CD4-positive, alpha-beta T cell treated with Interleukin-15 for 4 hours (primary cell): Measurements from ENCODE around the gene ENPP7.

Experiments
- DNase-seq: peaks from one replicate; pipeline ENCODE4 v3.0.0-alpha.2; 2020; ENCODE audit warnings: low spot score

Gene ENPP7

DNA sequence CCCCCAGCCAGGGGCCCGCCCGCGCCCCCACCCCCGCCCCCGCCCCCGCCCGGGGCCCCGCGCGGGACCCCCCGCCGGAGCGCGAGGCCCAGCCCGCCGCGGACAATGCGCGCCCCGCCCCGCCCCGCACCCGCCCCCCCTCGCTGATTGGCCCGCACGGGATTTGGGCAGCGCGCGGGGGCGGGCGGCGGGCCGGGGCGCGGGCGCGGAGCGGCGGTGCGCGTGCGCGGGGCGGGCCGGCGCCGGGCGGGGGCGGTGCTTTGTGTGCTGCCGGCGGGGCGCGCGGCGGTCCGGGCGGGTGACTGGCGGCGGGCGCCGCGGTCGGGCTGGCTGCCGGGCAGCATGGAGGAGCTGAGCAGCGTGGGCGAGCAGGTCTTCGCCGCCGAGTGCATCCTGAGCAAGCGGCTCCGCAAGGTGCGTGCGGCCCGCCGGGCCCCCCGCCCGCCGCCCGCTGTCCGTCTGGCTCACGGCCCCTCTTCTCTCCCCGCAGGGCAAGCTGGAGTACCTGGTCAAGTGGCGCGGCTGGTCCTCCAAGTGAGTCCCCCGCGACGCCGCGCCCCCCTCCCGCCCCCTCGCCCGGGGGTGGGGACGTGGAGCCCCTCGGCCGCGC, 47.3 kb downstream of the ENPP7 start, which contains the start of gene CBX2:
Gene CBX2, plus strand, starts transcription at position 255 of the 610 bp plus-strand sequence. Its CDS starts 88 bp downstream, at position 343.
- peak; percentile 77 for DNase-seq

DNA sequence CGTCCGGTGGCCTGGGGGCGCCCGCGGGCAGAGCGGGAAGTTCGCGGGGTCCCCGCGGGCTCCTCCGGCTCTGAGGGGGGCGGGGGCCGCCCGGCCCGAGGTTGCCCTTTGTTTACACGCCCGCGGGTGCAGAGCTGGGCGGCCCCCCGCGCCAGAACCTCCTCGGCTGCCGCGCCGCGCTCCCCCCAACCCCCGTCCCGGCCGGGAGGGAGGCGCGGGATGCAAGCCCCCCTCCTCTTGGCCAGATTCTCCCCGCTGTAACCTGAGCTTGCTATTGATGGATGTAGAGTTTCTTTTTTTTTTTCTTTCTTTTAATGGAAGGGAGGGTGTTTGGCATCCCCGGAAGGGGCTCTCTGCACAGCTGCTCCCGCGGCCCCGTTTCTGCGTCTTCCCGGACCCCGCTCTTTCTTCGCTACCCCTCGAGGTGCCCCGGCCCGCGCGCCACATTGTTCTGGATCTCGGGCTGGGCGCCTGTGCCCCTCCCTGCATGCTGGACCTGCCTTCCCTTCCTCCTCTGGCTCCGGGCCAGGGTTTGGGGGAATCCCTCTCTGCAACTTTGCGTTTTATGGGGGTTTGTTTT, 47.9 kb downstream of the ENPP7 start:
- DNase-seq = no peak

DNA sequence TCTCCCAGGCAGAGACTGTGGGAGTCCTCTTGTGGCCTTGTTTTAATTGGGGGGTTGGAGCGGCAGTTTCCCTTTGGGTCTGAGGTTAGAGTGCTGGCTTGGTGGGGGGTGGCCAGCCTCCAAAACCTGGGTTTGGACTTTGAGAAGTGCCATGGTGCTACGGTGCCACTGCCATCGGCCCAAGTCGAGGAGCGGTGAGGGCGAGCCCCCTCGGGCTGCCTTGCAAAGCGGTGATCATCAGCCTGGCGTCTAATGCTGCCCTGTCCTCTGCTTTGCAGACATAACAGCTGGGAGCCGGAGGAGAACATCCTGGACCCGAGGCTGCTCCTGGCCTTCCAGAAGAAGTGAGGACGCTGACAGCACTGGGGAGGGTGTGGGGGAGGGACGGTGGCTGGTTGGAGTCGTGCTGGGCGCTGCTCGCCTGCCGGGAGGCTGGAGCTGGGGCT, 48.4 kb downstream of the ENPP7 start:
- DNase-seq = no peak

DNA sequence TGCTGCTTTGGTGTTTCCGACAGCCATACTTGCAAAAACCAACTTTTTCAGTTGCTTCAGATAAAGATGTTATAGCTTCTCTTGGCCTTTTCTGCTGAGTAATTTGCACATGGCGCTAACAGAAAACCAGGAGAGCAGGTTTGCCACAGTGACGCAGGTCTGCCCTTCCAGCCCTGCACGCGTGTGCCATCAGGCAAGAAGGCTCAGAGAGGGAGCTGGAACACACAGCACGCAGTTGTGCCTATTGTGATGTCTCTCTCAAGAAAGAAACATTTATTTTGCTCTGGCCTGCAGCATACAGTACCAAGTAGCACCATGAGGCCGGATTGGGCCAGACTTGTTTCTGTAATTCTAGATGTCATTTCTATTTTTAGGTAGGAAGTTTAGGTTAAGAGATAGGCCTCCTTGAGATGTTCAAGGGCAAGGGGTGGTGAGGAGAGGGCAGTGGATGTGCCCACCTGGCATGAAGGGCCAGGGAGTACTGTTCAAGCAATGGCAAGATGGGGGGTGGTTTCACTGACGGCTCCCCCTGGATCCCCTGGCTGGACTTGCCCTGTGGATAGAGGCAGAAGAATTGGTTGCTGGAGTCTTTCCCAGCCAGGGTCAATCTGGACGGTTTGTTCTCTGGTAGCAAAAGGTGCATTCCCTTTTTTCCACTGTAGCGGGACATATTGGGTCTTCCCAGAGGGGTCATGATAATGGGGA, 49.1 kb downstream of the ENPP7 start:
- DNase-seq = no peak

DNA sequence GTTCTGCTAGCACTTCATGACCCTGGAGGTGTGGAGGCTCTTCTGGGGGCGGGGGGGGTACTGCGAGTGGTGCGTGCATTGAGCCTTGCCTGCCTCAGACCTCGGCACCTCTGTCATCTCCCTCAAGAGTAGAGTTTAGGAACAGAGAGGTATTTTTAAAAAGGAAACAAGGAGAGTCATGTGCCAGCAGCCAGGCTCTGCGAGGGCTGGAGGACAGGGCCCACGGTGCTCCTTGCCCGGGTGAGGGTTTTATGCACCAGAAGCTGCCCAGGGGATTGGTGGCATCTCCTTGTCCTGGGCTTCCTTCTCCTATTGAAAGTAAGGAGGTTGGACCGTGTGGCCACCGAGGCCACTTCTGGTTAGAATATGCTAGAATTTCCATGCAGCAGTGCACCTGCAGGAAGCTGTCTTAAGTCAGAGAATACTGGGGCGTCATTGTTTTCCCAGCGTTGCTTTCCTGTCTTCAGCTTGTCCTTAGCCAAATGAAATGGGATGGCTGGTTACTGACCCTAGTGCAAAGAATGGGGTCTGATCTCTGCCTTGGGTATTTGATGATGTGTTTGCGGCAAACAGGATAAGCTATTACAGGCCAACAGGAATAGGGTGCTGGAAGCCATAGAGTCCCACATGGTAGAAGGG, 50.4 kb downstream of the ENPP7 start:
- no peak for DNase-seq

DNA sequence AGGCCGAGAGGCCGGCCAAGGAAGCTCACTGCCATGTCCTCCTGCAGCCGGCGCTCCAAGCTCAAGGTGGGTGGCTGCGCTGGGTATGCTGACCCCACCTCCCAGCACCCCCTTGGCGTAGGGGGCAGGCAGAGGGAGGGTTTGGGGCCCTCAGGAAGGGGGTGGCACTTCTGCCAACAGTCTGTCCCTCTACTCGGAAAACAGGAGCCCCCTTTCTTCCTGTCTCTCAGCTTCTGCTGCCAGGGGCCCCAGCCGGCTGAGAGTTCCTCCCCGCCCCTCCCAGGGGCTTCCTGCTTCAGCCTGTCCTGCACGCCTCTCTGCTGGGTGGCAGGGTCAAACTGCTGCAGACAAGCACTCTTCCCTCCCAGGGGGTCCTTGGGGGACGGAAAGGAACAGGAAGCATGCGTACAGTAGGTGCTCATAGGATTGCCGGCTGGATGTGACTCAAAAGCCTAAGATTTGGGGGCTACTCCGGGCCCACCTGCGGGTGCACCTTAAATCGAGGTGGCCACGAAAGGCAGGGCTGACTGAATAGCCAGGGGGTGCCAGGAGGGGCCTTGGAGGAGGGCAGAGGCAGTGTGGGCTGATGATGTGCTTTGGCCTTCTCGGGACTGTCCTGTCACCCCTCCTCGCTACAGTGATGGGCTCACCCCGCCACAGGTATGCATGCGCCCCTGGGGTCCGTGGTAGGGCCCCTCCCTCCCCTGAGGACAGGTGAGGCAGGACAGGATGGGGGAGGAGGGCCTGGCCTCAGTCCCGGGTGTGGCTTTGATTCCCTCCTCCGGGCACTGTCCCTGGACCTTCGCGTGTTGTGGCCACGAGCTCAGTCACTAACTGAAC, 51.2 kb downstream of the ENPP7 start:
- no peak for DNase-seq

DNA sequence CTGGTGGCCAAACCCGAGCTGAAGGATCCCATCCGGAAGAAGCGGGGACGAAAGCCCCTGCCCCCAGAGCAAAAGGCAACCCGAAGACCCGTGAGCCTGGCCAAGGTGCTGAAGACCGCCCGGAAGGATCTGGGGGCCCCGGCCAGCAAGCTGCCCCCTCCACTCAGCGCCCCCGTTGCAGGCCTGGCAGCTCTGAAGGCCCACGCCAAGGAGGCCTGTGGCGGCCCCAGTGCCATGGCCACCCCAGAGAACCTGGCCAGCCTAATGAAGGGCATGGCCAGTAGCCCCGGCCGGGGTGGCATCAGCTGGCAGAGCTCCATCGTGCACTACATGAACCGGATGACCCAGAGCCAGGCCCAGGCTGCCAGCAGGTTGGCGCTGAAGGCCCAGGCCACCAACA, 53.1 kb downstream of the ENPP7 start:
- DNase-seq = no peak

DNA sequence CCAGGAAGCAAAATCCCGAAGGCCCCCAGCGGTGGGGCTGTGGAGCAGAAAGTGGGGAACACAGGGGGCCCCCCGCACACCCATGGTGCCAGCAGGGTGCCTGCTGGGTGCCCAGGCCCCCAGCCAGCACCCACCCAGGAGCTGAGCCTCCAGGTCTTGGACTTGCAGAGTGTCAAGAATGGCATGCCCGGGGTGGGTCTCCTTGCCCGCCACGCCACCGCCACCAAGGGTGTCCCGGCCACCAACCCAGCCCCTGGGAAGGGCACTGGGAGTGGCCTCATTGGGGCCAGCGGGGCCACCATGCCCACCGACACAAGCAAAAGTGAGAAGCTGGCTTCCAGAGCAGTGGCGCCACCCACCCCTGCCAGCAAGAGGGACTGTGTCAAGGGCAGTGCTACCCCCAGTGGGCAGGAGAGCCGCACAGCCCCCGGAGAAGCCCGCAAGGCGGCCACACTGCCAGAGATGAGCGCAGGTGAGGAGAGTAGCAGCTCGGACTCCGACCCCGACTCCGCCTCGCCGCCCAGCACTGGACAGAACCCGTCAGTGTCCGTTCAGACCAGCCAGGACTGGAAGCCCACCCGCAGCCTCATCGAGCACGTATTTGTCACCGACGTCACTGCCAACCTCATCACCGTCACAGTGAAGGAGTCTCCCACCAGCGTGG, 53.7 kb downstream of the ENPP7 start:
- DNase-seq = no peak

DNA sequence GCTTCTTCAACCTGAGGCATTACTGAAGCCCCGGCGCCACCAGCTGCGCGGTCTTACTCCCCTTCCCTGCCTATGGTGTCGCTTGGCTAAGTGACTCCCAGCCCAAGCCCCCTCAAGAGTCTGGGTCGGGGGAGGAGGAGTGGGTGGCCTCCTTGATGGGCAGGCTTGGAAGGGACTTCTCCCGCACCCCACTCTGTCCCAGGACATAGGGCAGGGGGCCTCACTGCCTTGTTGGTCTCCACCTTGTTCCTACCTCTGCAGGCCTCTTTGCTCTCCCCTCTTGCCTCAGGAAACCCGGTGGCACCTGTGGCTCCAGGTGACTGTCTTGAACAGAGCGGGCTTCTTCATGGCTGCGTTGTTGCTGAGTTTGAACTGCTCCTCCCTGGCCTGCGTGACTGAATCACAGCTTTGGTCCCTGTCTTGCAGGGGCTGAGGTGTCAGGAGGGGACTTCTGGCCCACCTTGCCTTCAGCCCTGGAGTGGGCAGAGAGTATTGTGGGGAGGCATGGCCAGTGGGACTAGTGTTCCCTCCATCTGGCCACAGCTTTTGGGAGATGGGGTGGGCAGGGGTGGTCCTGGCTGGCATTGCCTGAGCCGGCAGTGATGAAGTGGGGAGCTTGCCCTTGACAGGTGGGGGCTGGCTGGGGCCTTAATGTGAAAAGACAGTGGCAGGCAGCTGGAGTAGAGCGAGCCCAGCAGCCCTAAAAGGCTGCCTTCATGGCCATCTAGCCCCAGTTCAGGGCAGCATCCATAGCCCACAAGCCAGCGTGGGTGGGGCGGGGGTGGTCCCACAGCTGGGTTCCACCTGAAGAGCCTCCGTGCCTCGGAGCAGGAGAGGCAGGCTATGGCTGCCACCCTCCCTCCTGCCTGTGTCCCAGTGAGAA, 54.5 kb downstream of the ENPP7 start:
- DNase-seq = no peak

DNA sequence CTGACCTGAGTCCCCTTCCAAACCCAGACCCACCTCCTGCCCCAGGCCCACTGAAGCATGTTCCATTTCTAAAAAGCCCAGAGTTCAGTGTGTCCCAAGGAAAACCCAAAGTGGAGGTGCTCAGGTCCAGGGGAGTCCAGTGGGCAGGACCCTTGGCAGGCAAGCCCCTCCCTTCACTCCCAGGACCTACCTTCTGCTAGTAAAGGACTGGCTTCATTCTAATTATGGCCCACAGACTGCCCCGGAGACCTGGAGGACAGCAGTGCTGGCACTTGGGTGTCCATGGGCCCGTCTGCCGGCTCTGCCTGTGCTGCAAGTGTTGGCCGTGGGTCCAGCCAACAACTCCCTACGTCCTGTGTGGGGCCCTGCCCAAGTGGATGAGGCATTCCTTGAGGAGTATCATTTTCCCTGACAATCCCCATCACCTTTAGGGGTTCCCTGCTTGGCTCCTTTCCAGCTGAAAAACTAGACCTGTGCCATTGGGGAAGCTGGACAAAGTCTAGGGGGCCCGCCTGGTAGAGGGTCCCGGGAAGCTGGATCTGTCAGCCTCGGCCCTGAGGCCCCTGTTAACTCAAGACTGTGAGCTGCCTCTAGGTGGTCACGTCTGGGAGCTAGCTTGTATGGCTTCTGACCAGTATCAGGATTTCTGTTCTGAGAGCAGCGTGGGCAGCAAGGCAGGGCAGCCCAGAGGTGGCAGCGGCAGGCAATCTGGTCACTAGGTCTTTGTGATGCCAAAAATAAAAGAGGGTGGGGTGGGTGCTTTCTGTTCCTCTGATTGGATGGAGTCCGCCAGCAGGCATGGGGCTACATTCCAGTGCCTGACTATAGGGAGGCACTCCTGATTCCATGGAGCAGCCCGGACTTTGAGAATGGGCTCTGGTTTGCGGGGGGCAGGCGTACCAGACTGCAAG, 55.4 kb downstream of the ENPP7 start:
- DNase-seq = no peak

DNA sequence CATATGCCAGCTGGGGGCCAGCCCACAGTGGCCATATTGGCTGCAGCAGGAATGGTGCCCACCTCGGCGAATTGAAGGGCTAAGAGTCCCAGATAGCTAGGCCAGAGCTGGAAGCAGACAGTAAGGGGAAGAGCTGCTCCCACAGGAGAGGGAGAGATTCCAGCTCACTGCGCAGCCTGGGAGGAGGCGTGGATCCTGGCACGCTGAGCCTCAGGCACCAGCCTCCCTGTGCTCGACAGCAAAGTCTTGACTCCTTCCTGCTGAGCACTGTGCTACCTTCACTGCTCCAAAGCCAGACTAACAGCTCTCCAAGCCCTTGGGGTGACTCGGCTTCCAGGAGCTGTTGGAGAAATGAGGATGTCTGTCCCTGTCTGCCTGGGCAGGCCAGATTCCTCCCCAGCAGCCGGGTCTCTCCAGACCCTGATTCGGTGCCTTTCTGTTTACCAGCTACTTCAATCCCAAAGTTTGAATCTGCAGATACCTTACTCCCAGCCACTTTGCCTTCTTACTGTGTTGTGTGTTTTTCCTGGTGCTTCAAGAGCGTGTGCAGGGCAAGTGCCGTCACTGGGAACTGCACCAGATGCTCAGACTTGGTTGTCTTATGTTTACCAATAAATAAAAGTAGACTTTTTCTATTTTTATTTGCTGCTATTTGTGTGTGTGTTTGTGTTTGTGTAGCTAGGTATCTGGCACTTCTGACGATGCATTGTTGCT, 56.3 kb downstream of the ENPP7 start:
- DNase-seq = no peak

DNA sequence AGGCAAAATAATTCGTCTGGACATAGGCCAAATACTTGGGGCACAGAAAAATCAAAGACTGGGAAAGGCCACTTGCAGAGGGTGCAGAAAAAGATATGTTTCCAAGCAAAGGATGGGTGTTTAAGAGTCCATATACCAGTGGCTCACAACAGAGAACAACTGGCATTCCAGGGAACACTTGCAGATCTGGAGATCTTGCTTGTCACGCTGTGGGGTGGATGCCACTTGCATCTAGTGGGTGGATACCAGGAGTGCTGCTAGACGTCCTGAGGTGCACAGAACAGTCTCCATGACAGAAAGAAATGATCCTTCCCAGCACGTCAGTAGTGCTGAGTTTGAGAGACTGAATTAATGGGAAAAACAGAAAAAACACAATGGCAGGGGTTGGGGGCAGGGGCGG, 57.7 kb downstream of the ENPP7 start:
- no peak for DNase-seq

DNA sequence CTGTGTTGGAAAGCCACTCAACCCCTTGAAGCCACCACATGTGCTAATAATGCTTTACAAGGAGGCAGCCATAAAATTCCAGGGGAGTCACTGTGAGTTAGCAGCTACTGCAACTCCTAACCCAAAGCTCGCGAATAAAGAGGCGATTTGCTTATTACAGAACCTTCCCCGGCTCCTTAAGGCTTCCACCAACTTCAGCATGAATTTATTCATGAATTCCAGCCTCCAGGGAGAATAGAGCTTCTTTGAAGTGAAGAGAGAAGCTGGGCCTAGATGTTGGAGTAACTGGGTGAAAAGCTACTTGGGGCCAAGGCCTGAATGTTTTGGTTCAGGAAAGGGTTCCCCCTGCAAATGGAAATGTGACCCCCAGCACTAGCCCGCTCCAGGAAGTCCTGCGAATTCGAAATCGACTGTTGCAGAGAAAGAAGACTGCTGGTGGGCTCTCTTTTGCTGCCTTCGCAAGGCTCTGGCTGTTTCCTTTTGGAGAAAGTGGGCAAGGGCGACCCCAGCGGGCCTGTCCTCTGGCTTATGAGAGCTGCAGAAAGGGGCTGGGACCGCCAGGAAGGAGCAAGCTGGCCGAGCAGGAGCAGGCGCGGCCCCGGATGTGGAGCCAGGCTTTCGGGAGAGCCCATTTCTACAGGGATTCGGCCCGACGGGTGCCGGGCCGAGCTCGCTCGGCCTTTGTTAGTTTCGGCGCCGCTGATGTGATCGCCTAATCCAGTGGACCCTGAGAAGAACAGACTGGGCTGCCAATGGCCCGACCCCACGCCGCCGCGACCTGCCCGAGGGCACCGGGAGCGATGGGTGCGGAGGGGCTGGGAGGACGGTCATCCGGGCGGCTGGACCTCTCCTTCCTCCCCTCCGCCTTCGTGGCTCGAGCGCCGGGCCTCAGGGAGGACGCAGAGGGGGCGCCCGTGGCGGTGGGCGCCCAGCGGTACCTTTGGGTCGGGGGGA, 58.5 kb downstream of the ENPP7 start:
- no peak for DNase-seq

DNA sequence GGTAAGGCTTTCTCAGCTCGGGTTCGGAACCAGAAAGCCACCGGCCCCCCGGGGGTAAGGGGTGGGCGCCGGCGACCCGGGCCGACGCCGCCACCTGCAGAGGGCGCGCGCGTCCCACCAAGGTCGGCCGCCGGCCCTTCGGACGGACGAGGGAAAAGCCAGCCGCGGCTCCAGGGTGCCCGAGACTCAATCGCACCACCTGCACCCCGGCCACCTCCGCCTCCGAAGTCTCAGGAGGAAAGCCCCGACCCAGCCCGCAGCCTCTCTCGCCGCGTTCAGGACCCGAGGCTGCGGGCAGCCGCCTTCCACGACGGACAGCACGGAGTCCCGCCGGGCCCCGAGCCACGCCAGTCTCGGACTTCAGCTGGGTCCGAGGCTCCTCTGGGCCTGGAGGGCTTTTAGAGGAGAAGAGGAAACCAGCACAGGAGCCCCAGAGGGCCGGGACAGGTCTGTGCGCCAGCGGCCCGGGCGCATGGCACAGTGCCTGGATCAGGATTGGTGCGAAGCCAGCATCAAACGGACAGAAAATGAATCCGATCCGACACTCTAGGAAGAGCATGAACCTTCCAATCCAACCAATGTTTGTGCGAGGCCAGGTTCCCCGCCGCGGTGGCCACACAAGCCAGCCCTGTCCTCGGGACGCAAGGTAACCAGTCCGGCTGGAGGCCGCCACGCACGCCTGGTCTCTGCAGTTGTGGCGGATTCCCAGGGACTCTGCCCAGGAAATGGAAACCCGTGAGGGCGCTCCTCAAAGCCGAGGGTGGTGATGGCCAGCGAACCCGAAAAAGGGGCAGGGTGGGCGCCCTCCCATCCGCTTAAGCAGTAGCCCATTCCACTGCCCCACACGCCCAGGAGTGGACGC, 59.4 kb downstream of the ENPP7 start:
- no peak for DNase-seq

DNA sequence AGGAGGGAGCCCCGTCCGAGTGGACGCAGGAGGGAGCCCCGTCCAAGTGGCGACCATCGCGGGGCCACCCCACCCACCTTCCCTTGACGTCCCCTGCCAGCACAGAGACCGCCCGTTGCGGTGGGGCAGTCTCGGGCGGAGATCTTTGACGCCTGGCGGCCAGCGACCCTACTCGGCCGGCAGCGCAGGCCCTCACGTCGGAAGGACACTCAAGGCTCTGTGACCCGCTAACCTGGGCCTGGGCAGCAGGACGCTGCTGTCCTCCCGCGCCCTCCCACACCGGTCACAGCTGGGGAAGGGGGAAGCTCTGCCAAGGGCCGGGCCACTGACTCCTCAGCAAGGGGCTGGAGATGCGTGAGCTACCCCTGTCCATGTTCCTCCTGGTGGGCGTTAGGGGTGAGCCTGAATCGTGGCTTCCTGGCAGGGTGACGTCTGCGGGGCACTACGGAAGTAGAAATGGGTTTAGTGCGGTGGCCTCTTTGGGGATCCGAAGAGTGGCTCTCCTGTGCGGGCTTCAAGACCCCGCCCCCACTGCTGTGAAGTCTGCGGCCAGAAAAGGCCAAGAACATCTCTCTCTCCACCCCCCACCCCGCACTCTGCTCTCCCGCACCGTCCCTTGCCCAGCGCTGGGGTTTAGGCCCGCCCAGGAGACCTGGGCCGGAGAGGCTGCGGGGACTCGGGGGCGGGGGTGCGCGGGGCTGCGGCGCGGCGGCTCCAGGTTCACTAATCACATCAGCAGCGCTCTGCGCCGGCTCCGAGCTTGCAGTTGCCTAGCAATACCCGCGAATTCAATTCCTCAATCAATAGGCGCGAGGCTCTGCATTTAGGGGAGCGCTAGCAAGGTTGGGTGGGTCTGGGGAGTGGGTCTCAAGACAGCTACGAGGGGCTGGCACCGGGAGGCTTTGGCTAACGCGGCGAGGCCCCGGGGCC, 60.3 kb downstream of the ENPP7 start:
- DNase-seq = no peak
